Measurements from ENCODE around the gene PROC. TPM values are rescaled to one million over a fixed set of nuclear protein-coding genes. Genes with fewer than 3 reads are reported as not detected.

PROC gene
- total RNA-seq, 1 donor from 2014 or later, result 8.9 TPM

GRCh38 chr2:127425540-127426490, 7.6 kb downstream of the PROC start:
- Mint-ChIP-seq H3K27ac (no peak overlapping the region), H3K36me3 (no peaks in the 10 kb centered on the region), H3K4me3 (peak overlapping the region; percentile 57), H3K9me3 (no peaks in the 10 kb centered on the region), H3K4me1 (ENCODE audit: unreplicated experiment) (peaks cover 10% of the 10 kb centered on the region), H3K27me3 (peaks cover 48% of the 10 kb centered on the region)
- no peak for DNase-seq (ENCODE audit: extremely low spot score, unreplicated experiment)
- no peak for TF ChIP-seq CTCF (conservative IDR thresholded peaks at IDR 0.05)

GRCh38 chr2:127426501-127427354, 8.5 kb downstream of the PROC start:
- H3K4me3 Mint-ChIP-seq, result no peak overlapping the region
- peaks cover 13% of the 10 kb centered on the region for H3K4me1 Mint-ChIP-seq (ENCODE audit: unreplicated experiment)
- no peak overlapping the region for H3K27ac Mint-ChIP-seq
- no peaks in the 10 kb centered on the region for H3K36me3 Mint-ChIP-seq
- no peak for TF ChIP-seq CTCF (conservative IDR thresholded peaks at IDR 0.05)
- DNase-seq (ENCODE audit: extremely low spot score, unreplicated experiment), result no peak
- peaks cover 39% of the 10 kb centered on the region for H3K27me3 Mint-ChIP-seq
- H3K9me3 Mint-ChIP-seq, result no peaks in the 10 kb centered on the region

GRCh38 chr2:127427376-127428056, 9.3 kb downstream of the PROC start:
- Mint-ChIP-seq H3K27ac (no peak overlapping the region), H3K27me3 (peaks cover 31% of the 10 kb centered on the region)
- no peak for DNase-seq (ENCODE audit: extremely low spot score, unreplicated experiment)

GRCh38 chr2:127428057-127428814, 10.0 kb downstream of the PROC start:
- peak; percentile 64 for DNase-seq (ENCODE audit: extremely low spot score, unreplicated experiment)
- Mint-ChIP-seq H3K9me3 (no peaks in the 10 kb centered on the region), H3K27ac (no peak overlapping the region), H3K27me3 (peaks cover 25% of the 10 kb centered on the region), H3K4me3 (no peak overlapping the region), H3K36me3 (no peaks in the 10 kb centered on the region), H3K4me1 (ENCODE audit: unreplicated experiment) (peaks cover 20% of the 10 kb centered on the region)
- no peak for TF ChIP-seq CTCF (conservative IDR thresholded peaks at IDR 0.05)

More at GRCh38 chr2:127427376-127428056, 9.3 kb downstream of the PROC start:
- Mint-ChIP-seq H3K36me3 (no peaks in the 10 kb centered on the region), H3K4me1 (ENCODE audit: unreplicated experiment) (peaks cover 20% of the 10 kb centered on the region), H3K4me3 (no peak overlapping the region), H3K9me3 (no peaks in the 10 kb centered on the region)
- TF ChIP-seq CTCF (conservative IDR thresholded peaks at IDR 0.05), result no peak

- TF ChIP-seq CTCF (conservative IDR thresholded peaks at IDR 0.05), result no peak
- peaks cover 17% of the 10 kb centered on the region for H3K4me1 Mint-ChIP-seq (ENCODE audit: unreplicated experiment)
- H3K36me3 Mint-ChIP-seq, result no peaks in the 10 kb centered on the region
- no peak for DNase-seq (ENCODE audit: extremely low spot score, unreplicated experiment)
- peaks cover 20% of the 10 kb centered on the region for H3K27me3 Mint-ChIP-seq
- H3K4me3 Mint-ChIP-seq, result no peak overlapping the region
- no peaks in the 10 kb centered on the region for H3K9me3 Mint-ChIP-seq
- no peak overlapping the region for H3K27ac Mint-ChIP-seq
Observed at GRCh38 chr2:127428815-127429109, 10.5 kb downstream of the PROC start.

Measured in type B pancreatic cell (in vitro differentiated cells).